Activated CD8-positive, alpha-beta T cell treated with anti-CD3 and anti-CD28 coated beads for 36 hours (primary cell): ENCODE data around the gene RNF14. TPM values are rescaled to one million over a fixed set of nuclear protein-coding genes. Genes with fewer than 3 reads are reported as not detected.

Experiments
- ATAC-seq: fragments of 200-7000 bp; cut with Tn5 transposase; one replicate; pipeline ENCODE4 v1.10.0; 2021; ENCODE audit warnings: mild to moderate bottlenecking, moderate library complexity
- CTCF ChIA-PET: fragments of 350-600 bp; sonication (Branson Sonifier 250); formaldehyde crosslinking; loops from one replicate; lab custom pipeline; 2021; ENCODE audit warnings: antibody characterized with exemption; lab: Charles Lee
- POLR2A ChIA-PET: fragments of 350-600 bp; sonication (Branson Sonifier 250); formaldehyde crosslinking; loops from one replicate; lab custom pipeline; 2021; ENCODE audit warnings: antibody characterized with exemption; lab: Charles Lee
- DNase-seq: peaks from one replicate; pipeline ENCODE4 v3.0.0-alpha.2; 2020
- H3K27ac Mint-ChIP-seq: one replicate; pipeline ENCODE4 v1.8.0; 2021; ENCODE audit warnings: mild to moderate bottlenecking, mixed read lengths
- H3K27me3 Mint-ChIP-seq: one replicate; pipeline ENCODE4 v1.8.0; 2021; ENCODE audit warnings: mixed read lengths
- H3K36me3 Mint-ChIP-seq: one replicate; pipeline ENCODE4 v1.8.0; 2021; ENCODE audit warnings: low read depth, mixed read lengths
- H3K4me1 Mint-ChIP-seq: one replicate; pipeline ENCODE4 v1.8.0; 2021; ENCODE audit warnings: low read depth, mixed read lengths
- H3K4me3 Mint-ChIP-seq: one replicate; pipeline ENCODE4 v1.8.0; 2021; ENCODE audit warnings: mild to moderate bottlenecking, moderate library complexity, mixed read lengths
- H3K9me3 Mint-ChIP-seq: one replicate; pipeline ENCODE4 v1.8.0; 2021; ENCODE audit warnings: mixed read lengths
- CTCF ChIP-seq: fragments of 200-600 bp; IDR thresholded peaks from one replicate; pipeline ENCODE4 v1.8.0; 2022; ENCODE audit warnings: antibody characterized with exemption, mild to moderate bottlenecking
- intact Hi-C: fragments of 100-400 bp; cut with micrococcal nuclease; formaldehyde crosslinking; loops from one replicate; pipeline ENCODE4 v1.10.0; 2022
- total RNA-seq, 2 experiments: library from RNA; stranded (reverse); gene quantifications; one replicate each; pipeline ENCODE4 v1.2.3, GENCODE V29; 2021

The RNF14 gene
- total RNA-seq, 2 experiments from 2014 or later = 34.1 to 35.0 TPM

- H3K9me3 Mint-ChIP-seq = peaks cover 4% of the 10 kb centered on the region
- CTCF ChIA-PET = interaction anchor here (0.8 to 37.7 kb wide), 25 partner anchors 9 to 134 kb away, joined by 3 to 592 read pairs (median 6); partner anchors contain the start of genes NDFIP1 and RNF14
- H3K27me3 Mint-ChIP-seq = no peaks in the 10 kb centered on the region
- peak overlapping the region; percentile 58 for H3K4me3 Mint-ChIP-seq
- intact Hi-C loops = loop anchor here (1.0 to 5.0 kb wide), 3 partner anchors 46 to 93 kb away; partner anchors contain the start of gene NDFIP1
- peaks cover 78% of the 10 kb centered on the region for H3K4me1 Mint-ChIP-seq
- TF ChIP-seq CTCF = no peak
- peaks cover 16% of the 10 kb centered on the region for H3K36me3 Mint-ChIP-seq
- ATAC-seq = peak; percentile 63
- peak; percentile 68 for DNase-seq
- H3K27ac Mint-ChIP-seq = peak overlapping the region; percentile 99
- POLR2A ChIA-PET = interaction anchor here (0.6 to 12.5 kb wide), 18 partner anchors 9 to 131 kb away, joined by 3 to 129 read pairs (median 4); partner anchors contain the start of genes NDFIP1 and RNF14
These were observed 47.1 kb downstream of the RNF14 start for GRCh38 chr5:142015781-142016533.

- intact Hi-C loops = loop anchor here (1.0 to 5.0 kb wide), 3 partner anchors 46 to 92 kb away; partner anchors contain the start of gene NDFIP1
- Mint-ChIP-seq H3K4me3 (peak overlapping the region; percentile 58), H3K27me3 (no peaks in the 10 kb centered on the region), H3K36me3 (peaks cover 12% of the 10 kb centered on the region), H3K27ac (peak overlapping the region; percentile 99), H3K4me1 (peaks cover 73% of the 10 kb centered on the region), H3K9me3 (peaks cover 4% of the 10 kb centered on the region)
- no peak for TF ChIP-seq CTCF
- POLR2A ChIA-PET = interaction anchor here (0.6 to 12.5 kb wide), 18 partner anchors 9 to 131 kb away, joined by 3 to 129 read pairs (median 4); partner anchors contain the start of genes NDFIP1 and RNF14
- CTCF ChIA-PET = interaction anchor here (0.6 to 37.7 kb wide), 23 partner anchors 8 to 134 kb away, joined by 3 to 592 read pairs (median 5); partner anchors contain the start of genes NDFIP1 and RNF14
- DNase-seq = peak; percentile 76
- peak; percentile 58 for ATAC-seq
These were observed 47.7 kb downstream of the RNF14 start for GRCh38 chr5:142016556-142016955.

- TF ChIP-seq CTCF = no peak
- H3K36me3 Mint-ChIP-seq = peaks cover 4% of the 10 kb centered on the region
- H3K27me3 Mint-ChIP-seq = no peaks in the 10 kb centered on the region
- ATAC-seq = peak; percentile 2
- ChIA-PET POLR2A (interaction anchor here (0.6 to 12.5 kb wide), 7 partner anchors 11 to 149 kb away, joined by 3 to 129 read pairs (median 5); partner anchors contain the start of gene NDFIP1), CTCF (interaction anchor here (0.7 to 37.7 kb wide), 5 partner anchors 10 to 132 kb away, joined by 3 to 592 read pairs (median 4); partner anchors contain the start of gene NDFIP1)
- peak overlapping the region; percentile 35 for H3K4me3 Mint-ChIP-seq
- intact Hi-C loops = loop anchor here (2.0 to 5.0 kb wide), 2 partner anchors 44 to 91 kb away; partner anchors contain the start of gene NDFIP1
- peak; percentile 73 for DNase-seq
- peaks cover 4% of the 10 kb centered on the region for H3K9me3 Mint-ChIP-seq
- peaks cover 66% of the 10 kb centered on the region for H3K4me1 Mint-ChIP-seq
- peak overlapping the region; percentile 99 for H3K27ac Mint-ChIP-seq
These were observed 49.0 kb downstream of the RNF14 start for GRCh38 chr5:142017832-142018427.

GRCh38 chr5:142020122-142020659 lies 51.3 kb downstream of the RNF14 start:
- Mint-ChIP-seq H3K36me3 (peaks cover 4% of the 10 kb centered on the region), H3K4me3 (no peak overlapping the region), H3K27me3 (no peaks in the 10 kb centered on the region), H3K9me3 (peaks cover 4% of the 10 kb centered on the region), H3K27ac (no peak overlapping the region), H3K4me1 (peaks cover 51% of the 10 kb centered on the region)
- DNase-seq = no peak
- ChIA-PET CTCF (interaction anchor here (37.7 kb wide), 1 partner anchor 130 kb away, joined by 592 read pairs; no protein-coding TSS in a partner anchor), POLR2A (interaction anchor here (0.6 to 1.2 kb wide), 3 partner anchors 15 to 94 kb away, joined by 3 to 5 read pairs (median 4); no protein-coding TSS in a partner anchor)
- no peak for TF ChIP-seq CTCF
- intact Hi-C loops = no loop called here
- ATAC-seq = no peak
